D721Med (cell line): ENCODE results near the gene MICAL2.

Experiments
- DNase-seq: peaks from one replicate; pipeline ENCODE4 v3.0.0; 2011; ENCODE audit warnings: low spot score; ENCODE audit not compliant: insufficient read length
- FAIRE-seq: peaks from 2 replicates; lab custom pipeline; 2011; peaks lifted over from hg19 to GRCh38; lab: Jason Lieb, UNC
- CTCF ChIP-seq: IDR thresholded peaks from 2 replicates; pipeline ENCODE4 v1.5.1; 2012; ENCODE audit warnings: mild to moderate bottlenecking, control low read depth; ENCODE audit not compliant: insufficient read depth; ENCODE audit errors: missing control alignments

The MICAL2 gene

DNA sequence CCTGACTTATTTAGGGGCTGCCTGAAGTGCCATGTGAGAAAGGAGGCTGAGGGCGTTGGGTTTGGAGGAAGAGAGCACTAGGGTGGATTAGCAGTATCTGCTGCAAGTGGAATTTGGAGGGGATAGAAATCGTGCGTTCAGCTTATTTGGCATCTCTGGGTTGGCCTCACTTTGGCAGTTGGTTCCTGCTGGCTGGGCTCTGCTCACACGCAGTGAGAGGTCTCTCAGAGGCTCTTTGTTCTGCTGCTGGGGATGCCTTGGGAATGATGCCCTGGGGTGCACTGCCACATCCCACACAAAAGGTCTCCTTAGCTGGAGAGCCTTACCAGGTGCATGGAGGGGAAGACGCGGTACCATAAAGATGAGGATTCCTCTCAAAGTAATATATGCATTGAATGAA, 17.7 kb upstream of the MICAL2 start:
- FAIRE-seq (no peak), DNase-seq (no peak)
- TF ChIP-seq CTCF = no peak

GRCh38 chr11:12094872-12095800, 15.3 kb upstream of the MICAL2 start:
- FAIRE-seq (no peak), DNase-seq (no peak)
- TF ChIP-seq CTCF = no peak

- no peak for TF ChIP-seq CTCF
- no peak for FAIRE-seq
- DNase-seq = no peak
Measured at GRCh38 chr11:12097219-12097618, 13.2 kb upstream of the MICAL2 start.

- TF ChIP-seq CTCF = no peak
- DNase-seq (no peak), FAIRE-seq (no peak)
Measured at GRCh38 chr11:12098601-12099000, 11.8 kb upstream of the MICAL2 start.

DNA sequence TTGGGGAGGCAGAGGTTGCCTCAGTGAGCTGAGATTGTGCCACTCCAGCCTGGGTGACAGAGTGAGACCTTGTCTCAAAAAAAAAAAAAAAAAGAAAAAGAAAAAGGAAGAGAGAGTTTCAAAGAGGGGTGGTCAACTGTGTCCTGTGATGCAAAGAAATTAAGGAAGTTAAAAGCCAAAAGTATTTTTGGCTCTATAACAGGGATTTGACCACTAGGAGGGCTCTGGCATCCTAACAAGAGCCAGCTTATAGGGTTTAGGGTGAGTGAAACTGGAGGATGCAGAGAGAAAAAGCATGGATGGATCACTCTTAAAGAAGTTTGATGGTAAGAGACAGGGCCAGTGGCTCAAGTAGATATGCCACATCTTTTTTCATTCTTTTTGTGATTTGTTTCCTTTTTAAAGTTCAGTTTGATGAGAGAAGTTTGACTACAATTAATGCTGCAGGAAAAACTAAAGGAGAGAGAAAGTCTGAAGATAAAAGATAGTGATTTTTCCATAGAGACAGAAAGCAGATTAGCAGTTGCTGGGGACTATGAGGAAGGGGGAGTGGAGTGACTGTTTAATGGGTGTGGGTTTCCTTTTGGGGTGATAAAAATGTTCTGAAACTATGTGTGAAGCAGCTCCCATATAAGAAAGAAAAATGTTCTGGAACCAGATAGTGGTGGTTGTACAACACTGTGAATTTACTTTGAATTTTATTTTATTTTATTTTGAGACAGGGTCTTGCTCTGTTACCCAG, 11.1 kb upstream of the MICAL2 start:
- DNase-seq (no peak), FAIRE-seq (no peak)
- TF ChIP-seq CTCF = no peak

DNA sequence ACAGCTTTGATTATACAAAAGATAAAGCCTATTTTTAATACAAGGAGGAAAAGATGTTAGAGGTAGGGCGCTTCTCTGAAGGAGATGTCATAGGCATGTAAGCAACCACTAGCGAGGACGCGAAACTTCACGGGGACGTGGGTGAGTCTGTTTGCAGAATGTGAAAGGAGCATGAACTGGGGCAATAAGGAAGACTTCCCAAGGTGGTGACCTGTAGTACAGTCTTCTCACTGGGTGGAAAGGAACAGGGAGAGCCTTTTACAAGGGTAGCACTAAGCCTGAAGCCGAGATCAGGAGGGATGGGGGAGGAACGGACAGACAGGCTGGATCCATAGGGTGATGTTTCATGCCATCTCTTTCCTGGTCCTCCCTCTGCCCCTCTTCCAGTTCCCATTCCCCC, 10.0 kb upstream of the MICAL2 start:
- FAIRE-seq = no peak
- no peak for TF ChIP-seq CTCF
- DNase-seq = no peak
